Suprapubic skin (tissue), 3 donors: ENCODE measurements around the gene FYTTD1.

Experiments used
- CTCF ChIP-seq, 2 donors: fragments of 200-600 bp in 1 of 2; fragments of 450-650 bp in 1 of 2; sonication (generic) in 1 of 2; IDR thresholded peaks; one replicate each; pipeline ENCODE4 v1.5.1; 2016 to 2019; ENCODE audit warnings: antibody characterized with exemption in 2 of 2, mild to moderate bottlenecking in 1 of 2, moderate library complexity in 1 of 2
- POLR2AphosphoS5 ChIP-seq, 3 donors: sonication (generic); formaldehyde crosslinking; IDR thresholded peaks; one replicate each; pipeline ENCODE4 v1.6.1; 2017; ENCODE audit warnings: antibody characterized with exemption in 3 of 3

- no peak for TF ChIP-seq CTCF (IDR thresholded peaks at IDR 0.05)
- TF ChIP-seq POLR2AphosphoS5 (IDR thresholded peaks at IDR 0.05), result no peak
Observed at GRCh38 chr3:197728487-197728886, 21.2 kb upstream of the FYTTD1 start.
